ENCODE data around the gene CYP24A1. TPM values are rescaled to one million over a fixed set of nuclear protein-coding genes. Genes with fewer than 3 reads are reported as not detected.
A peak's percentile ranks its signal among the peaks of the same experiment; 100 is the strongest.

The CYP24A1 gene
- total RNA-seq, 1 experiment from 2014 or later: 0.28 TPM

DNA sequence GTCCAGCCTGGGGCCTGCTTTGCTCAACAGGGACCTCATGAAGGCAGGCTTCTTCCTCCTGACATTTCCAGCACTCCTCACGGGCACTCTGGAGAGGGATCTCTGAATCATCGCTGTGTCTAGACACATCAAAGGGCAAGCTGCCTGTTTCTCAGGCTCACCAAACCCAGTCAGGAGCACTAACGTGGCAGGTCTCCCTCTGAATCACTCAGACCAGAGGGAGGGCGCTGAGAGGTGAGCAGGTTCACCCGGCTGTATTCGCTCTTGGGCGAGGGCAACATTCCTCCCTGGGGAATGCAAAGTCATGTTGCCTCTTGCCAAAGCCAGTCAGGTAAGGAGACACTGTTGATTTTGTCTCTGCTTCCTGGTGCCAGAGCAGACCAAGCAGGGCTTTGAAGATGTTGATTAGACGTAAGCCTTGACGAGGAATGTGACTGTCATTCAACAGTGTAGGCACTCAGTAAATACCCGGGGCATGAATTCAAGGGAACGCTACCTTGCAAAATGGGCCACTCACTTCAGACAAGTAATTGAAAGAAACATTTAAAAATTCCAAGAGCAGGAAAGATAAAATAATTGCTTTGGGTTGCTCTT lies 50.1 kb downstream of the CYP24A1 start:
- no TSS peak for BruUV-seq (replicated peaks)
- no peak for TF ChIP-seq CTCF (IDR thresholded peaks at IDR 0.05; ENCODE audit: unreplicated experiment)
- H3K36me3 Mint-ChIP-seq (ENCODE audit: insufficient read depth, unreplicated experiment): no peaks in the 10 kb centered on the region
- intact Hi-C loops (cut with micrococcal nuclease): loop anchor here (1.0 to 5.0 kb wide), 2 partner anchors 9 to 44 kb away; no protein-coding TSS in a partner anchor
- DNase-seq (ENCODE audit: unreplicated experiment): peak; percentile 99
- peak overlapping the region; percentile 96 for H3K27ac Mint-ChIP-seq (ENCODE audit: low read depth, unreplicated experiment)
- H3K9me3 Mint-ChIP-seq (ENCODE audit: unreplicated experiment): no peaks in the 10 kb centered on the region
- H3K4me1 Mint-ChIP-seq (ENCODE audit: insufficient read depth, unreplicated experiment): peaks cover 37% of the 10 kb centered on the region
- peak overlapping the region; percentile 45 for H3K4me3 Mint-ChIP-seq (ENCODE audit: unreplicated experiment)
- H3K27me3 Mint-ChIP-seq (ENCODE audit: insufficient read depth, unreplicated experiment): no peaks in the 10 kb centered on the region
- ChIA-PET POLR2A (interaction anchor here (0.9 to 5.0 kb wide), 17 partner anchors 9 to 529 kb away, joined by 3 to 52 read pairs (median 4); no protein-coding TSS in a partner anchor), CTCF (interaction anchor here (0.8 to 7.9 kb wide), 12 partner anchors 9 to 541 kb away, joined by 3 to 66 read pairs (median 4); no protein-coding TSS in a partner anchor)

DNA sequence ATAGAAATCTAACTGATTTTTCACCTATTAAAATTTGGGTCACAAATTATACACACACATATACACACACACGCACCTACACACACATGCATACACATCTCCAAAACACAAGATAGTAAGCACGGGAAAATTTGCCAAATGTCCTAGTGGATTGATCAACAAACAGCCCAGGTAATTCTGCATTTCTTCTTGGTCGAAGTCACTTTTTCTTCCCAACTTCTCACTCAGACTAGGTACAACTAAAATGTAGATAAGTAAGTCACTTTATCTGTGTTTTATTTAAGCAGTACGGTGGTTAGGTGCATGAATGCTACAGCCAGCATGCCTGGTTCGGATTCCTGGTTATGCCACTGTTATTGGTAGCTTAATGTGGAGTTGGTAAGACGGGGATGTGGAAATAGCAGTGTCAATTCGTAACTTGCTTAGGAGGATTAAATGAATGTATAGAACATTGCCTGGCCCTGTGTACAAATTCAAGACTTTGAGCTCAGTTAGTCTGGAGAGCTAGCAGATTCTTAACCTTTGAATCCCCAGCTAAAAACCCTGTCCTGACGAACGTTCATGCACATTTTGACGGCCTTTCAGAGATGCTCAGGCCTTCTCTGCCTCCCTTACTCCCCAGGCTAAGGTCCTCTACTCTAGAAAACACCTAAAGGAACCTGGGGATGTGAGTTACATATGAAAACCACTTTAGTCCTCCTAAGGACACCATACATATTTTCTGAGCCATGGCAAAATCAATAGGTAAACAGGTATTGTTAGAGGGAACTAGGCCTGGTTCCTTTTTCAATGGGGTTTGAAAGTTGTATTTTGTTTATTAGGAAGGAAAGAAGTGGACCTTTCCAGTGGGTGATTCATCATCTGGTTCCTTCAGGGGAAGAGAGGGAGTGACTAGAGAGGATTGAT lies 50.9 kb downstream of the CYP24A1 start:
- Mint-ChIP-seq H3K27me3 (ENCODE audit: insufficient read depth, unreplicated experiment) (no peaks in the 10 kb centered on the region), H3K36me3 (ENCODE audit: insufficient read depth, unreplicated experiment) (no peaks in the 10 kb centered on the region), H3K4me1 (ENCODE audit: insufficient read depth, unreplicated experiment) (peaks cover 30% of the 10 kb centered on the region), H3K4me3 (ENCODE audit: unreplicated experiment) (peak overlapping the region; percentile 45), H3K9me3 (ENCODE audit: unreplicated experiment) (no peaks in the 10 kb centered on the region), H3K27ac (ENCODE audit: low read depth, unreplicated experiment) (peak overlapping the region; percentile 96)
- TF ChIP-seq CTCF (IDR thresholded peaks at IDR 0.05; ENCODE audit: unreplicated experiment): no peak
- no TSS peak for BruUV-seq (replicated peaks)
- ChIA-PET CTCF (interaction anchor here (0.8 to 7.9 kb wide), 12 partner anchors 8 to 76 kb away, joined by 3 to 66 read pairs (median 4); no protein-coding TSS in a partner anchor), POLR2A (interaction anchor here (0.9 to 5.0 kb wide), 18 partner anchors 8 to 86 kb away, joined by 3 to 52 read pairs (median 4); no protein-coding TSS in a partner anchor)
- DNase-seq (ENCODE audit: unreplicated experiment): no peak
- intact Hi-C loops (cut with micrococcal nuclease): loop anchor here (1.0 to 5.0 kb wide), 2 partner anchors 9 to 44 kb away; no protein-coding TSS in a partner anchor

DNA sequence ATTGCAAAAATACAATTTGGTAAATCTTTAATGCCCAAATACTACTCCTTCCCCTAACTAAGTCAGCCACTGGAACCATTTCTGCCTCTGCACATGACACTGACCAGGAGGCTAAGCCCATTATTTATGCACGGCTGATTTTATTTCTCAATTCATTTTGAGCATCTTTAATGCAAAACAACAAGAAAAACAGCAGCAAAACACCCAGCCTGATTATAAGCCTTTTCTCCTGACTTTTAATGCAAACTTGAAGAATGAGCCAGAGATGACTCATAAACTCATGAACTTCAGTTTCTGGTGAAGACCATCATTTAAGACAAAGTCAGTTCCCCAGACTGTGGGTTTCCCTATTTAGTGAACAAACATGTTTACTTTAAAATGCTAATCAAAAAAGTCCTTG lies 51.6 kb downstream of the CYP24A1 start:
- no peaks in the 10 kb centered on the region for H3K27me3 Mint-ChIP-seq (ENCODE audit: insufficient read depth, unreplicated experiment)
- H3K36me3 Mint-ChIP-seq (ENCODE audit: insufficient read depth, unreplicated experiment): no peaks in the 10 kb centered on the region
- intact Hi-C loops (cut with micrococcal nuclease): loop anchor here (5.0 kb wide), 1 partner anchor 45 kb away; no protein-coding TSS in a partner anchor
- ChIA-PET CTCF (interaction anchor here (0.6 to 7.9 kb wide), 9 partner anchors 11 to 187 kb away, joined by 3 to 66 read pairs (median 4); no protein-coding TSS in a partner anchor), POLR2A (interaction anchor here (1.2 to 5.0 kb wide), 9 partner anchors 11 to 87 kb away, joined by 3 to 52 read pairs (median 11); no protein-coding TSS in a partner anchor)
- H3K9me3 Mint-ChIP-seq (ENCODE audit: unreplicated experiment): no peaks in the 10 kb centered on the region
- H3K27ac Mint-ChIP-seq (ENCODE audit: low read depth, unreplicated experiment): peak overlapping the region; percentile 84
- no peak for TF ChIP-seq CTCF (IDR thresholded peaks at IDR 0.05; ENCODE audit: unreplicated experiment)
- no TSS peak for BruUV-seq (replicated peaks)
- peaks cover 25% of the 10 kb centered on the region for H3K4me1 Mint-ChIP-seq (ENCODE audit: insufficient read depth, unreplicated experiment)
- no peak overlapping the region for H3K4me3 Mint-ChIP-seq (ENCODE audit: unreplicated experiment)
- DNase-seq (ENCODE audit: unreplicated experiment): peak; percentile 44
